ENCODE measurements around the gene PLCH1.

GRCh38 chr3:155676252-155676981, 68.5 kb downstream of the PLCH1 start:
- TF ChIP-seq USF2 (CRISPR knock-in tag; IDR thresholded peaks at IDR 0.05) (no peak), CTCF (IDR thresholded peaks at IDR 0.05) (no peak), MAX (CRISPR knock-in tag; IDR thresholded peaks at IDR 0.05) (no peak), PRDM15 (CRISPR knock-in tag; IDR thresholded peaks at IDR 0.05) (no peak), ATF2 (CRISPR knock-in tag; IDR thresholded peaks at IDR 0.05; ENCODE audit: borderline replicate concordance, low read depth) (no peak)
